Adipose tissue (tissue), 3 donors: ENCODE data around the gene MRNIP. TPM values are rescaled to one million over a fixed set of nuclear protein-coding genes. Genes with fewer than 3 reads are reported as not detected.

Experiments
- H3K27ac ChIP-seq: one replicate; pipeline ENCODE4 v1.5.1; 2013; ENCODE audit warnings: low read depth, low read length
- WGBS, 3 donors: extraction: QIAGEN DNeasy Blood & Tissue Kit; methylation state at CpG; one replicate each; pipeline ENCODE4 v1.1.7; 2013; 5-methylcytosine and 5-hydroxymethylcytosine counted together
- polyA plus RNA-seq, 3 donors: library from polyadenylated mRNA; stranded (reverse); fragments of 200-250 nt; gene quantifications; one replicate each; pipeline ENCODE4 v1.2.3, GENCODE V29; 2013
- donor health status: healthy with polysubstance abuse.
- donor health status: Bipolar disorder and iron deficiency.
- donor health status: healthy.

Gene MRNIP
- polyA plus RNA-seq, 3 donors = 20.4 to 22.4 (median 21.7) TPM

DNA sequence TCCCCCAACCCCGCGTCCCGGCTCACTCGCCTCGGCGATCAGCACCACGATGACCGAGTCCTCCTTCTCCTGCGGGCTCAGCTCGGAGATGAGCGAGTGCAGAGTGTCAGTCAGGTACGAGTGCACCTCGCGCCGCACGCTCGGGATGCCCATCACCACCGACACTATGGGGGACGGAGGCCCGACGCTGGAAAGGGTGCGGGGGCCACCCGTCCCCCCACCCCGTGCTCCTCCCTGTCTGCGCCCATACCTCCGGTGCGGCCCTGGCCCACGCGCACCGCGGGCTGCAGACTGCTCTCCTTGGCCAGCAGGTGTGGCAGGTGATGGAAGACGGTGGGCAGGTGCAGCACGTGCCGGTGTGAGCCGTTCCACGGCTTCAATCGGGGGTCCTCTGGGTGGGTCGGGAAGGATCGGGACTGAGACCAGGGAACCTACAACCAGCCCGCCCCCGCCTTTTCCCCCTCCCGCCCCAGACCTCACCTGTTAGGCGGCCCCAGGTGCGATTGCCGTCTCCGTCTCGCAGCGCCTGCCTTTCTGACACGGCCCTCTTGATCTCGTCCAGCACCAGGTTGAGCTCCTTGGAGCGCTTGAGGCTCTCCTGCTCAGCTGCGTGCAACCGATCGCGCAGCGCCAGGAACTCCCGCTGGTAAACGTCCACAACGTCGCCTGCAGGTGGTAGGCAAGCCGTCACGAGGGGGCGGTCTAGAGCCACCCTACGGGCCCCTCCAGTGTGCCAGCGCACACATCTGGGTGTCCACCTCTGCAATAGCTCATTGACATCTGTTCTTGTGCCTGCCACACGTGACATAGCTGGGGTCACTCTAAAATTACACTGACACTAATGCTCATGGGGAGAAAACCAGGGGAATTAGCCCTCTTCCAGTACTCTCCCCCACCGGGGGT, 57.1 kb downstream of the MRNIP start:
- WGBS, 3 donors = 52 to 72% (median 68%) methylated on average over 64 to 67 of the region's 67 CpGs
- H3K27ac ChIP-seq = no peak overlapping the region

DNA sequence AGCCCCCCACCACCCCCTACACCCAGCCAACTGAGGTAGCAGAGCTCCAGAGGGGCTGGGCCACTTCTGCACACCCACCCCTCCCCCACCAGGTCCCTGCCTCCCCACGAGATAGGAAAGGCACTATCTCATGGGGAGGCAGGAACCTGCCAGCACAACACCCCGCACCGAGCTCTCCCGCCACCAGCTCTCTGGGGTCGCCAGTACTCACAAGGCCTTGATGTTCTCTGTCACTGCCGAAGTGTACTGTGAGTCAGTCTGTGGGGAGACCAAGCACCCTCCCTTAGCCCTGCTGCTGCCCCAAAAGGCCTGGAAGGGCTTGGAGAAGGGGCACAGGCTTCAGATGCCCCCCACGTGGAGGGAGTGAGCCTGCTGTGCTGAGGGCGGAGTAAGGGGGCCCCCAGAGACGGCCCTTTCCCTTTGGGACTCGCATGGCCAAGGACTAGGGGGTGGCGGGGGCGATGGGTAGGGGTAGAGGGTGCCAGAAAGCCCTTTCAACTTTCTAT, 57.9 kb downstream of the MRNIP start:
- no peak overlapping the region for H3K27ac ChIP-seq
- WGBS, 3 donors = 79 to 85% (median 82%) methylated on average over 12 of the region's 12 CpGs

DNA sequence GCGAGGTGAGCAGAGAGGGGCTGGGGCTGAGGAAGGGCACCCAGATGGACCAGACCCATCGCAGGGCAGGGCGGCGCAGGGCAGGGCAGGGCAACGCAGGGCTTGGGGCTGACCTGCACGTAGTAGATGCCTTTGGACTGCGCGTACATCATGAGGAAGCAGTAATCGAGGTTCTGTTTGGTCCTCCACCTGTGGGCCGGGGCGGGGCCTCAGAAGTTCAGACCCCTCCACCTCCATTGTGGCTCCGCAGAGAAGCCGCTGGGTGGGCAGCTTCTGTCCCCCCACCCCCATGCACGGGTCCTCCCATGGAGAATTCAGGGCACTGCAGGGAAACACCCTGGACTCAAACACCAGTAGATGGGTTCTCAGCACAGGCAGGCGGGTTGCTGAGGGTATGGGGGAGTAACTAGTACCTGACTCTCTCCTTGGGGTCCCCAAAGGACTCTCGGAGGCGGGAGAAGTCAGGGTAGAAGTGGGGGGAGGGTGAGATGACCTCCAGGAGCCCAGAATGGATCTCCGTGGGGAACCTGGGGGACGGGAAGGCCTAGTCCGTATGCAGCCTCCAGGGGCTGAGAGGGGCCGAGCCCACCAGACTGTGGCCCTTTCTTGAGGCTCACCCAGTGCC, 58.4 kb downstream of the MRNIP start:
- H3K27ac ChIP-seq = no peak overlapping the region
- 94 to 97% (median 96%) methylated on average over 20 to 21 of the region's 21 CpGs for WGBS, 3 donors

GRCh38 chr5:179799644-179799973, 59.0 kb downstream of the MRNIP start:
- WGBS, 3 donors = 84 to 93% (median 91%) methylated on average over 5 of the region's 5 CpGs

DNA sequence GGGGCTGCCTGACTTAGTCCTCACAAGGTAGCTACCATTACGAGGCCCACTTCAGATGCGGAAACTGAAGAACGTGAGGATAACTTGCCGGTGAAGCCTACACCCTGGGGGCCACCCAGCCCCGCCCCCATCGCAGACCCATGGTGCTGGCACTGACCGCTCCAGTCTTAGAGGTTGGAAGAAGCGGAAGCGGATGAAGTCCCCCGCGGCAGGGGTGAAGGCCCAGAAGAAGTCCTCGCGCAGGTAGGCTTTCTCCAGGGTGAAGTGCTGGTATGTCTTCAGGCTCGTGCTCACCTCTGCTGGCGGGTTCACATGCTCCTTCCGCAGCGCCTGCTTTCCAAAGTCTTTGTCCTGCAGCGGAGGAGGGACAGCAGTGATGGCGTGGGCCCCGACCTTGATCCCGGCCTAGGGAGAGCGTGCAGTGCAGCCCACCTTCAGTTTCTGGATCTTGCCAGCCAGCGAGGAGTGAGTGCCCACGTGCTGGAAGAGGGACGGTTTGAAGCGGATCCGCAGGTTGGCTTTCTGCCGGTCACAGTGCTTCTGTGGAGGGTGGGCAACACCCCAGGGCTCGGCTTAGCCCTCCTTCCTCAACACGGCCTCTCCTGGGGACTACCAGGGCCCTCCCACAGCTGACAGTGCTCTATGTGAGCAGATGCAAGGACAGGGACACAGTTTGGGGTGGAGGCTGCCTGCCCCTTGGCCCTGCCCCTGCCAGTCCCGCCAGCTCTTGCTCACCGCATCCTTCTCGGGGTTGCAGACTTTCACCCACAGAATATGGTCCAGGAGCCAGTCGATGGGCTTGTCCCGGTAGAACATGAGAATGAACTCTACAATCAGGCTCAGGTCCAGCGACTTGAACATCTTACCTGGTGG, 59.6 kb downstream of the MRNIP start:
- 95 to 96% (median 95%) methylated on average over 36 of the region's 36 CpGs for WGBS, 3 donors

More at GRCh38 chr5:179799644-179799973, 59.0 kb downstream of the MRNIP start:
- H3K27ac ChIP-seq = no peak overlapping the region

GRCh38 chr5:179798144-179798770, 60.4 kb downstream of the MRNIP start:
- no peak overlapping the region for H3K27ac ChIP-seq
- WGBS, 3 donors = 94 to 97% (median 95%) methylated on average over 23 of the region's 23 CpGs

More for the DNA sequence above, 59.6 kb downstream of the MRNIP start:
- no peak overlapping the region for H3K27ac ChIP-seq

DNA sequence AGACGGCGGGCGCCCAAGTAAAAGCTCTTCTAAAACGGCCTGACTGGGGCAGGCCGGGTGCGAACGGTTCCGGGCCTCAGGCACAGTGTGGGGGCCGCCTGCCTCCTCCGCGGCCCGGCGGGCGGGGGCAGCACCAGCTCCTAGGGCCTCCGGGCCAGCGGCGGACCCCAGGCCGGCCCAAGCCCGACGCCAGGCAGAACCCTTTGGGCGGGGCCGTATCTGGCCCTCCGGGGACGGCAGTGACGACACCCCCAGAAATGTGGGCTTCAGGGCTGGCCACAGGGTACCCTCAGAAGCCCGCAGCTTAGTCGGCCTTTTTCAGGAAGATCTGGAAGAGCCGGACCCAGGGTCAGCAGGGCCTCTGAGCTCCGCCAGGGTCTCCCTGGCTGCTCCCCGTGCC, 60.9 kb downstream of the MRNIP start:
- WGBS, 3 donors = 95 to 97% (median 95%) methylated on average over 28 to 30 of the region's 30 CpGs
- H3K27ac ChIP-seq = no peak overlapping the region

GRCh38 chr5:179796877-179797608, 61.6 kb downstream of the MRNIP start:
- H3K27ac ChIP-seq = no peak overlapping the region
- WGBS, 3 donors = 84 to 90% (median 87%) methylated on average over 21 of the region's 21 CpGs

GRCh38 chr5:179795863-179796833, 62.5 kb downstream of the MRNIP start:
- no peak overlapping the region for H3K27ac ChIP-seq
- 1 to 3% (median 2%) methylated on average over 81 to 112 of the region's 113 CpGs for WGBS, 3 donors

DNA sequence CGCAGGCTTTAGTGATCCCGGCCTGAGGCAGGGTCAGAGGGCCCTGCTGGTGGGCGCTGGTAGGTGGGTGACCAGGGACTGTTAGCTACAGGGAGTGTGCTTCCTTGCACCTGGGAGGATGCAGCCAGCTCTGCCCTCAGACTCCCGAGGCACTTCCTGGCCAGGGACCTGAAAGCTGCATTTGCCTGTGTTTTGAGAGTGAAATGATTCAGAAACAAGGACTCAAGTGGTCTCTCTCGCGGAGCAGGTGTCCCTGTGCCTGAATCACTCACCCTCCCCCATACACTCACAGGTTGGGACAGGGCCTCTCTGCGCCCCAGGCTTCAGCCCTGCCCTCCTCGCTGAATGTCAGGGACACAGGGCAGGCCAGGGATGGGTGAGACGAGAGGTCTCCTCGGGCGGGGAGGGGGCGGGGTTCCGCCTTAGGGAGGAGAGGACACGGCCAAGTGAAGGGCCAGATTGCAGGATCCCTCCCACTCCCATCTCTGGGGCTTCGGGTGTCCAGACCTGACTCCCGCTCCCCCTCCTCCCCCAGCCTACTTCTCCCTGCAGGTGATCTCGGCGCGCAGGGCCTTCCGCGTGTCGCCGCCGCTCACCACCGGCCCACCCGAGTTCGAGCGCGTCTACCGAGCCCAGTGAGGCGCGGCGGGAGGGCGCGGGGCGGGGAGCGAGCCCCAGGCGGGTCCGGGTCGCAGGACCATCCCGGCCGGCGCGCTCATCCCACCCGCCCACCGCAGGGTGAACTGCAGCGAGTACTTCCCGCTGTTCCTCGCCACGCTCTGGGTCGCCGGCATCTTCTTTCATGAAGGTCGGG, 63.4 kb downstream of the MRNIP start:
- H3K27ac ChIP-seq = no peak overlapping the region
- 6 to 11% (median 11%) methylated on average over 52 to 53 of the region's 53 CpGs for WGBS, 3 donors

DNA sequence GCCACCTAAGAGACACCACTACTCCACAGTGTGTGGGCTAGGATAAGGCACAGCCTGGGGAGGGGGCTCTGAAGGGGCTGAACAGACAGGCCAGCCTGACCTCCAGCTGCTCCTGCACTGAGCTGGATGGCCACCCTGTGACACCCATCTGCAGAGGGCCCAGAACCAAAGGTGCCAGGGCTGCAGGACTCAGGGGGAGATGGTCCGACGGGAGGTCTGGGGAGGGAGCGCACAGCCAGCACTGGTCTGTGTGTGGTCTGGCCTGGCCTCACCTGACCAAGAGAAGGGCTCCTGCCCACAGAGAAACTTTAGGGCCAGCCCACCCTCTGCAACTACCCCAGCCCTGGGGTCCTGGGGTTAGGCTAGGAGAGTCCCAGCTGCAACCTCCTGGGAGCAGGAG, 64.0 kb downstream of the MRNIP start:
- H3K27ac ChIP-seq = no peak overlapping the region
- WGBS, 3 donors = 86 to 98% (median 97%) methylated on average over 3 of the region's 3 CpGs

DNA sequence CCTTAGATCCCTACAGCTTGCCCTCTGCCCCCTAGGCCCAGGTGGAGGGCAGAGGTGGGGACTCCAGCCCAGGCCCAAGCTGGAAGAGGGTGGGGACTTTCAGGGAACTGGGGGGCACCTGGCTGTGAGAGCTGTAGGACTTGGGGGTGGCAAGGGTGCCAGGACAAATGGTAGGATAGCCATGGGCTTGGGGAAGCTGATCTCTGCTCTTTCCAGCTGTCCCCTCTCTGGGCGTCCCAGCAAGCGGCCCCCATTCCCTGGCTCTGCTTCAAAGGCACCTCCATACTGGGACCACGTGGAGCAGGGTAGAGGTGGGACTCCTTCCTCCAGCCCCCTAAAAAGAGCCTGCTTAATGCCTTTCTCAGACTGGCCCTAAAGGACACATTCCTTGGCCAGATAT, 64.4 kb downstream of the MRNIP start:
- no peak overlapping the region for H3K27ac ChIP-seq
- WGBS, 3 donors = 63 to 71% (median 69%) methylated on average over 3 of the region's 3 CpGs

DNA sequence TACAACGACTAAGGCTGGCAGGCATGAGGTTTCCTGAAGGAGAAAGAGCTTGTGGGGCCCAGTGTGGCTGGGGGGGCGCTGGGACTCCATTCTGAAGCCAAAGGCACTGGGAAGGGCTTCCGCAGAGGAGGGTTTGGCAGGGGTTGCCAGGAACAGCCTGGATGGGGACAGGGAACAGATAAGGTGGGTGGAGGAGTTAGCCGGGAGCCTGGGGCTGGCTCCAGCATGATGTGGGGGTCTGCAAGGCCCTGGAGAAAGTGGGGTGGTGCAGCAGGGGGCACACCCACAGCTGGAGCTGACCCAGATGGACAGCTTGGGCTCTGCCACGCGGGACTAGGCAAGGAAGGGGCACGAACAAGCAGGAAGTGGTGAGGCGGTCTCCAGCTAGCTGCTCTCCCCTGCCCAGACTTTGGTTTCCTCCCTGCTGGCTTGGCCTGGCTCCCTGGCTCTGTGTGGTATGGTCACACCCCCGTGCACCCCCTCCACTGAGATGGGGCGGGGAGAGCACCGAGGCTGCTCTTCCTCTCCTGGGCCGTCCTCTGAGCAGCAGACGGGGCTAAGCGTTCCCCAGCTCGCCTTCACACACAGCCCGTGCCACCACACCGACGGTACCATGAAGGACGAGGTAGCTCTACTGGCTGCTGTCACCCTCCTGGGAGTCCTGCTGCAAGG, 65.0 kb downstream of the MRNIP start, which contains the start of gene LTC4S:
TSS of gene LTC4S (plus strand) at position 519 of the 672 bp plus-strand sequence. CDS start at position 614, 95 bp downstream.
- peak within 1 kb of the TSS; percentile 17 for H3K27ac ChIP-seq
- WGBS, 3 donors = 6 to 55% (median 13%) methylated on average over 18 to 19 of the region's 19 CpGs

DNA sequence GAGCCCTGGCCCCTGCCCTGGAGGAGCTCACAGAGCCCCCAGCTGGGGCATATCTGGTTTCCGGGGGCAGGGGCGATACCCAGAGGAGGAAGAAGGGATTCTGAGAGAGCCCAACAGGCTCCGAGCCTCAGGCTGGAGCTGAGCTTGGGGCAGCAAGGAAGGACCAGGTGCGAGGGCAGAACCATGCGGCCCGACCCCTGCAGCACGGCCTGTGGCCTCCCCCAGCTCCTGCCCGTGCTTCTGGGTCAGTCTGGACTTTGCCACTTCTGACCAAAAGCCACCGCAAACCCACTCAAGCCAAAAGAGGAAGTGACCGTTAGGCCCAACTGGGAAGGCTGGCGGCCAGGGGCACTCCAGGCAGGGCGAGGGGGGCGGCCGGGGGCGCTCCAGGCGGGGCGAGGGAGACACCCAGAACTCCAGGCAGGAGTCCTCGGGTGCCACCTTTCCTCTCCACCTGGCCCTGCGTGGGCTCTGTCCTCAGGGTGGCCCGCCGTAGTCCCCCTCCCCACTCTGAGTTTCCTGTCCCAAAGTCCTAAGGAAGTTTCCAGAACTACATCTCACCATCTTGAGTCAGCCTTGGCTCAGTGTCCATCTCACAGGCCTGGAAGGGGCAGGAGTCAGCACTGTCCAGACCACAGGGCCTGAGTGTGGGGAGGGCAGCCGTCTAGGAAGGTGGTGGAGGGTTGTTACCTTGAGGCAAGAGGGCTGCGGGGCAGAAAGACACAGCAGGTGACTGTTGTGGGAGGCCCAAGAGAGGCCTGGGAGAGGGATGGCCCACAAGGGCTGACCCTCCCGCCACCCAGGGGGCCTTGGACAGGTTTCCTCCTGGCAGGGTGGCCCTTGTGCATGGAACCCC, 65.8 kb downstream of the MRNIP start:
- peak overlapping the region; percentile 17 for H3K27ac ChIP-seq
- WGBS, 3 donors = 51 to 83% (median 54%) methylated on average over 24 of the region's 24 CpGs
